Measurements from ENCODE around the gene S1PR3. TPM values are rescaled to one million over a fixed set of nuclear protein-coding genes. Genes with fewer than 3 reads are reported as not detected.

The S1PR3 gene
- polyA plus RNA-seq, 2 donors, result 3.2 to 6.7 TPM

- Histone ChIP-seq H3K9me3 (ENCODE audit: control insufficient read depth in 2 of 2, insufficient read depth in 1 of 2, low read depth in 1 of 2, low read length in 1 of 2) (no peaks in the 10 kb centered on the region), H3K27ac (ENCODE audit: low read depth in 2 of 2, low read length in 1 of 2) (peak overlapping the region; percentile 21 to 60), H3K27me3 (ENCODE audit: control insufficient read depth in 1 of 2, insufficient read depth in 2 of 2, low read length in 2 of 2) (no peaks in the 10 kb centered on the region), H3K4me1 (ENCODE audit: control insufficient read depth in 2 of 2, insufficient read depth in 2 of 2, low read length in 1 of 2) (peaks cover 0 to 2% of the 10 kb centered on the region in 2 donors), H3K36me3 (ENCODE audit: control insufficient read depth in 2 of 2, insufficient read depth in 2 of 2, low read length in 1 of 2) (no peaks in the 10 kb centered on the region), H3K4me3 (ENCODE audit: low read depth in 1 of 2, low read length in 2 of 2) (no peak overlapping the region)
- 15 to 19% methylated on average over 7 of the region's 7 CpGs for WGBS, 2 donors
Measured at GRCh38 chr9:88988796-88989641, 2.2 kb upstream of the S1PR3 start.

- H3K27me3 ChIP-seq (ENCODE audit: control insufficient read depth in 1 of 2, insufficient read depth in 2 of 2, low read length in 2 of 2), result no peaks in the 10 kb centered on the region
- H3K36me3 ChIP-seq (ENCODE audit: control insufficient read depth in 2 of 2, insufficient read depth in 2 of 2, low read length in 1 of 2), result no peaks in the 10 kb centered on the region
- 80 to 87% methylated on average over 25 of the region's 25 CpGs for WGBS, 2 donors
- no peak overlapping the region for H3K4me3 ChIP-seq (ENCODE audit: low read depth in 1 of 2, low read length in 2 of 2)
- H3K4me1 ChIP-seq (ENCODE audit: control insufficient read depth in 2 of 2, insufficient read depth in 2 of 2, low read length in 1 of 2), result peaks cover 0 to 3% of the 10 kb centered on the region in 2 donors
- peak overlapping the region in 1 of 2 donors; percentile 60 for H3K27ac ChIP-seq (ENCODE audit: low read depth in 2 of 2, low read length in 1 of 2)
- no peaks in the 10 kb centered on the region for H3K9me3 ChIP-seq (ENCODE audit: control insufficient read depth in 2 of 2, insufficient read depth in 1 of 2, low read depth in 1 of 2, low read length in 1 of 2)
Measured at GRCh38 chr9:88990041-88990728, 1.1 kb upstream of the S1PR3 start.

GRCh38 chr9:88990729-88991065 lies 571 bp upstream of the S1PR3 start:
- Histone ChIP-seq H3K27ac (ENCODE audit: low read depth in 2 of 2, low read length in 1 of 2) (peak overlapping the region; percentile 59 to 61), H3K9me3 (ENCODE audit: control insufficient read depth in 2 of 2, insufficient read depth in 1 of 2, low read depth in 1 of 2, low read length in 1 of 2) (no peaks in the 10 kb centered on the region), H3K4me3 (ENCODE audit: low read depth in 1 of 2, low read length in 2 of 2) (peak overlapping the region; percentile 29 to 56), H3K36me3 (ENCODE audit: control insufficient read depth in 2 of 2, insufficient read depth in 2 of 2, low read length in 1 of 2) (no peaks in the 10 kb centered on the region), H3K27me3 (ENCODE audit: control insufficient read depth in 1 of 2, insufficient read depth in 2 of 2, low read length in 2 of 2) (no peaks in the 10 kb centered on the region), H3K4me1 (ENCODE audit: control insufficient read depth in 2 of 2, insufficient read depth in 2 of 2, low read length in 1 of 2) (peaks cover 0 to 3% of the 10 kb centered on the region in 2 donors)
- 35 to 37% methylated on average over 21 of the region's 21 CpGs for WGBS, 2 donors

GRCh38 chr9:88992556-88992955 lies 1.3 kb downstream of the S1PR3 start:
- peaks cover 3 to 4% of the 10 kb centered on the region in 2 donors for H3K4me1 ChIP-seq (ENCODE audit: control insufficient read depth in 2 of 2, insufficient read depth in 2 of 2, low read length in 1 of 2)
- H3K27ac ChIP-seq (ENCODE audit: low read depth in 2 of 2, low read length in 1 of 2), result peak overlapping the region in 1 of 2 donors; percentile 30
- H3K36me3 ChIP-seq (ENCODE audit: control insufficient read depth in 2 of 2, insufficient read depth in 2 of 2, low read length in 1 of 2), result no peaks in the 10 kb centered on the region
- no peaks in the 10 kb centered on the region for H3K9me3 ChIP-seq (ENCODE audit: control insufficient read depth in 2 of 2, insufficient read depth in 1 of 2, low read depth in 1 of 2, low read length in 1 of 2)
- 78 to 79% methylated on average over 4 of the region's 4 CpGs for WGBS, 2 donors
- no peaks in the 10 kb centered on the region for H3K27me3 ChIP-seq (ENCODE audit: control insufficient read depth in 1 of 2, insufficient read depth in 2 of 2, low read length in 2 of 2)
- H3K4me3 ChIP-seq (ENCODE audit: low read depth in 1 of 2, low read length in 2 of 2), result peak overlapping the region in 1 of 2 donors; percentile 56

GRCh38 chr9:88993327-88993726 lies 2.1 kb downstream of the S1PR3 start:
- H3K9me3 ChIP-seq (ENCODE audit: control insufficient read depth in 2 of 2, insufficient read depth in 1 of 2, low read depth in 1 of 2, low read length in 1 of 2), result no peaks in the 10 kb centered on the region
- H3K36me3 ChIP-seq (ENCODE audit: control insufficient read depth in 2 of 2, insufficient read depth in 2 of 2, low read length in 1 of 2), result no peaks in the 10 kb centered on the region
- 71% methylated on average over 2 of the region's 2 CpGs for WGBS, 2 donors
- H3K4me3 ChIP-seq (ENCODE audit: low read depth in 1 of 2, low read length in 2 of 2), result peak overlapping the region in 1 of 2 donors; percentile 56
- no peak overlapping the region for H3K27ac ChIP-seq (ENCODE audit: low read depth in 2 of 2, low read length in 1 of 2)
- H3K27me3 ChIP-seq (ENCODE audit: control insufficient read depth in 1 of 2, insufficient read depth in 2 of 2, low read length in 2 of 2), result no peaks in the 10 kb centered on the region
- peaks cover 3 to 5% of the 10 kb centered on the region in 2 donors for H3K4me1 ChIP-seq (ENCODE audit: control insufficient read depth in 2 of 2, insufficient read depth in 2 of 2, low read length in 1 of 2)

GRCh38 chr9:88993871-88994460 lies 2.7 kb downstream of the S1PR3 start:
- Histone ChIP-seq H3K9me3 (ENCODE audit: control insufficient read depth in 2 of 2, insufficient read depth in 1 of 2, low read depth in 1 of 2, low read length in 1 of 2) (no peaks in the 10 kb centered on the region), H3K27me3 (ENCODE audit: control insufficient read depth in 1 of 2, insufficient read depth in 2 of 2, low read length in 2 of 2) (no peaks in the 10 kb centered on the region), H3K27ac (ENCODE audit: low read depth in 2 of 2, low read length in 1 of 2) (peak overlapping the region in 1 of 2 donors; percentile 57), H3K4me1 (ENCODE audit: control insufficient read depth in 2 of 2, insufficient read depth in 2 of 2, low read length in 1 of 2) (peaks cover 3 to 5% of the 10 kb centered on the region in 2 donors), H3K4me3 (ENCODE audit: low read depth in 1 of 2, low read length in 2 of 2) (peak overlapping the region; percentile 5 to 56), H3K36me3 (ENCODE audit: control insufficient read depth in 2 of 2, insufficient read depth in 2 of 2, low read length in 1 of 2) (no peaks in the 10 kb centered on the region)
- 84 to 89% methylated on average over 14 of the region's 14 CpGs for WGBS, 2 donors

- H3K27ac ChIP-seq (ENCODE audit: low read depth in 2 of 2, low read length in 1 of 2), result peak overlapping the region; percentile 27 to 57
- peaks cover 3 to 5% of the 10 kb centered on the region in 2 donors for H3K4me1 ChIP-seq (ENCODE audit: control insufficient read depth in 2 of 2, insufficient read depth in 2 of 2, low read length in 1 of 2)
- peak overlapping the region in 1 of 2 donors; percentile 56 for H3K4me3 ChIP-seq (ENCODE audit: low read depth in 1 of 2, low read length in 2 of 2)
- H3K9me3 ChIP-seq (ENCODE audit: control insufficient read depth in 2 of 2, insufficient read depth in 1 of 2, low read depth in 1 of 2, low read length in 1 of 2), result no peaks in the 10 kb centered on the region
- no peaks in the 10 kb centered on the region for H3K27me3 ChIP-seq (ENCODE audit: control insufficient read depth in 1 of 2, insufficient read depth in 2 of 2, low read length in 2 of 2)
- no peaks in the 10 kb centered on the region for H3K36me3 ChIP-seq (ENCODE audit: control insufficient read depth in 2 of 2, insufficient read depth in 2 of 2, low read length in 1 of 2)
- WGBS, 2 donors, result 72% methylated on average over 9 of the region's 9 CpGs
Measured at GRCh38 chr9:88994469-88995199, 3.4 kb downstream of the S1PR3 start.

GRCh38 chr9:88995200-88995577 lies 3.9 kb downstream of the S1PR3 start:
- no peaks in the 10 kb centered on the region for H3K9me3 ChIP-seq (ENCODE audit: control insufficient read depth in 2 of 2, insufficient read depth in 1 of 2, low read depth in 1 of 2, low read length in 1 of 2)
- WGBS, 2 donors, result 66 to 77% methylated on average over 6 of the region's 6 CpGs
- no peaks in the 10 kb centered on the region for H3K27me3 ChIP-seq (ENCODE audit: control insufficient read depth in 1 of 2, insufficient read depth in 2 of 2, low read length in 2 of 2)
- H3K4me1 ChIP-seq (ENCODE audit: control insufficient read depth in 2 of 2, insufficient read depth in 2 of 2, low read length in 1 of 2), result peaks cover 3 to 5% of the 10 kb centered on the region in 2 donors
- H3K27ac ChIP-seq (ENCODE audit: low read depth in 2 of 2, low read length in 1 of 2), result no peak overlapping the region
- H3K4me3 ChIP-seq (ENCODE audit: low read depth in 1 of 2, low read length in 2 of 2), result no peak overlapping the region
- no peaks in the 10 kb centered on the region for H3K36me3 ChIP-seq (ENCODE audit: control insufficient read depth in 2 of 2, insufficient read depth in 2 of 2, low read length in 1 of 2)

GRCh38 chr9:88995627-88996026 lies 4.4 kb downstream of the S1PR3 start:
- H3K27ac ChIP-seq (ENCODE audit: low read depth in 2 of 2, low read length in 1 of 2), result peak overlapping the region in 1 of 2 donors; percentile 58
- H3K27me3 ChIP-seq (ENCODE audit: control insufficient read depth in 1 of 2, insufficient read depth in 2 of 2, low read length in 2 of 2), result no peaks in the 10 kb centered on the region
- no peak overlapping the region for H3K4me3 ChIP-seq (ENCODE audit: low read depth in 1 of 2, low read length in 2 of 2)
- H3K36me3 ChIP-seq (ENCODE audit: control insufficient read depth in 2 of 2, insufficient read depth in 2 of 2, low read length in 1 of 2), result no peaks in the 10 kb centered on the region
- 87 to 89% methylated on average over 6 of the region's 6 CpGs for WGBS, 2 donors
- peaks cover 3 to 5% of the 10 kb centered on the region in 2 donors for H3K4me1 ChIP-seq (ENCODE audit: control insufficient read depth in 2 of 2, insufficient read depth in 2 of 2, low read length in 1 of 2)
- no peaks in the 10 kb centered on the region for H3K9me3 ChIP-seq (ENCODE audit: control insufficient read depth in 2 of 2, insufficient read depth in 1 of 2, low read depth in 1 of 2, low read length in 1 of 2)
